ENCODE data around the gene SGIP1.

The SGIP1 gene

DNA sequence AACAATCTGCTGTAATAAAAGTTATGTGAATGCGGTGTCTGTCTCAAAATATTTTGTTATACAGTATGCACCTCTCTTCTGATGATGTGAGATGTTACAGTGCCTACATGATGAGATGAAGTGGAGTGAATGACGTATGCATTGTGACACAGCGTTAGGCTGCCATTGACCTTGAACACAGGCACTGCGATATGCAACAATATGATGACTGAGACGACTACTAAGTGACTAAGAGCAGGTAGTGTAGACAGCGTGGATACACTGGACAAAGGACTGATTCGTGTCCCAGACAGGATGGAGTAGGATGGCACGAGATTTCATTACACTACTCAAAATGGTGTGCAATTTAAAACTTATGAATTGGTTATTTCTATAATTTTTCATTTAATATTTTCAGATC, 8.4 kb downstream of the SGIP1 start:
- POLR2A ChIA-PET (ENCODE audit: low non-redundant PET), result no interaction called here
- no peak for TF ChIP-seq CTCF (conservative IDR thresholded peaks at IDR 0.05; ENCODE audit: low read depth)
- DNase-seq (ENCODE audit: low spot score), result no peak
- CTCF ChIA-PET, result no interaction called here
- H3K27ac ChIP-seq, result no peak overlapping the region

- ChIA-PET CTCF (no interaction called here), POLR2A (ENCODE audit: low non-redundant PET) (no interaction called here)
- H3K27ac ChIP-seq, result no peak overlapping the region
- no peak for TF ChIP-seq CTCF (conservative IDR thresholded peaks at IDR 0.05; ENCODE audit: low read depth)
- no peak for DNase-seq (ENCODE audit: low spot score)
Observed at GRCh38 chr1:66542811-66543767, 9.1 kb downstream of the SGIP1 start.

GRCh38 chr1:66546047-66546810, 12.3 kb downstream of the SGIP1 start:
- TF ChIP-seq CTCF (conservative IDR thresholded peaks at IDR 0.05; ENCODE audit: low read depth), result no peak
- ChIA-PET CTCF (no interaction called here), POLR2A (ENCODE audit: low non-redundant PET) (no interaction called here)
- no peak overlapping the region for H3K27ac ChIP-seq
- no peak for DNase-seq (ENCODE audit: low spot score)

GRCh38 chr1:66549017-66549416, 15.1 kb downstream of the SGIP1 start:
- ChIA-PET POLR2A (ENCODE audit: low non-redundant PET) (no interaction called here), CTCF (no interaction called here)
- H3K27ac ChIP-seq, result no peak overlapping the region
- DNase-seq (ENCODE audit: low spot score), result no peak
- TF ChIP-seq CTCF (conservative IDR thresholded peaks at IDR 0.05; ENCODE audit: low read depth), result no peak

- H3K27ac ChIP-seq, result no peak overlapping the region
- DNase-seq (ENCODE audit: low spot score), result no peak
- POLR2A ChIA-PET (ENCODE audit: low non-redundant PET), result no interaction called here
- no peak for TF ChIP-seq CTCF (conservative IDR thresholded peaks at IDR 0.05; ENCODE audit: low read depth)
- CTCF ChIA-PET, result no interaction called here
Observed at GRCh38 chr1:66550243-66550642, 16.3 kb downstream of the SGIP1 start.

- CTCF ChIA-PET, result no interaction called here
- POLR2A ChIA-PET (ENCODE audit: low non-redundant PET), result no interaction called here
- TF ChIP-seq CTCF (conservative IDR thresholded peaks at IDR 0.05; ENCODE audit: low read depth), result no peak
- no peak for DNase-seq (ENCODE audit: low spot score)
- no peak overlapping the region for H3K27ac ChIP-seq
Observed at GRCh38 chr1:66552287-66552686, 18.3 kb downstream of the SGIP1 start.

Measured in RWPE1 (cell line).